Esophagus muscularis mucosa (tissue), 3 donors: Measurements from ENCODE around the gene CTNND1.

Source experiments
- CTCF ChIP-seq, 3 experiments: fragments of 200-600 bp in 2 of 3; fragments of 450-650 bp in 1 of 3; sonication (generic) in 2 of 3; IDR thresholded peaks; one replicate each; pipeline ENCODE4 v1.5.1; 2017 to 2019; ENCODE audit warnings: antibody characterized with exemption in 3 of 3, mild to moderate bottlenecking in 2 of 3, moderate library complexity in 1 of 3
- POLR2A ChIP-seq: fragments of 450-650 bp; IDR thresholded peaks from one replicate; pipeline ENCODE4 v1.6.1; 2017; ENCODE audit warnings: antibody characterized with exemption, moderate library complexity, mild to moderate bottlenecking, low read depth
- POLR2AphosphoS5 ChIP-seq, 2 donors: sonication (generic); formaldehyde crosslinking; IDR thresholded peaks; one replicate each; pipeline ENCODE4 v1.6.1; 2017; ENCODE audit warnings: antibody characterized with exemption in 2 of 2

GRCh38 chr11:57751676-57752253 is 9.8 kb upstream of the CTNND1 start, which contains the start of gene BTBD18:
- peak; percentile 12 to 40 (median 29) for TF ChIP-seq CTCF (IDR thresholded peaks at IDR 0.05)
- no peak for TF ChIP-seq POLR2A
- no peak for TF ChIP-seq POLR2AphosphoS5 (IDR thresholded peaks at IDR 0.05)
